SW480 (cell line): ENCODE results near the gene STK16.
"Not testable (repeated sequence)": the region's sequence is repeated elsewhere in the genome, so short reads cannot be mapped to it uniquely, and the experiment has no call there.

ENCODE experiments used
- DNase-seq: peaks from one replicate; pipeline ENCODE4 v3.0.0-alpha.2; 2016; ENCODE audit warnings: low spot score

The STK16 gene

GRCh38 chr2:219245148-219245898, at the start of gene STK16, which contains the start of gene GLB1L:
STK16 (plus strand) TSS chr2:219245479; CDS start chr2:219246000, 521 bp downstream.
GLB1L (minus strand) TSS chr2:219245444; CDS start chr2:219243573, 1,871 bp downstream.
- peak; percentile 83 for DNase-seq

- no peak for DNase-seq
Measured at GRCh38 chr2:219197388-219197787, 47.9 kb upstream of the STK16 start.

- DNase-seq: no peak
Measured at GRCh38 chr2:219198974-219199373, 46.3 kb upstream of the STK16 start.

- DNase-seq: no peak
Measured at GRCh38 chr2:219199470-219200211, 45.6 kb upstream of the STK16 start.

- not testable (repeated sequence) for DNase-seq
Measured at GRCh38 chr2:219200502-219201326, 44.6 kb upstream of the STK16 start.

- not testable (repeated sequence) for DNase-seq
Measured at GRCh38 chr2:219201331-219201730, 43.9 kb upstream of the STK16 start.

- no peak for DNase-seq
Measured at GRCh38 chr2:219204425-219205164, 40.7 kb upstream of the STK16 start.

- no peak for DNase-seq
Measured at GRCh38 chr2:219205165-219205538, 40.1 kb upstream of the STK16 start.

- no peak for DNase-seq
Measured at GRCh38 chr2:219205981-219206327, 39.3 kb upstream of the STK16 start.

- peak; percentile 84 for DNase-seq
Measured at GRCh38 chr2:219206328-219207133, 38.7 kb upstream of the STK16 start, which contains the start of gene ZFAND2B. ZFAND2B (plus strand) TSS chr2:219206782; CDS start chr2:219206988, 206 bp downstream.

GRCh38 chr2:219207134-219207883, 38.0 kb upstream of the STK16 start:
- no peak for DNase-seq

GRCh38 chr2:219207884-219208740, 37.2 kb upstream of the STK16 start:
- no peak for DNase-seq

GRCh38 chr2:219209236-219210195, 35.8 kb upstream of the STK16 start:
- no peak for DNase-seq

GRCh38 chr2:219210196-219210885, 34.9 kb upstream of the STK16 start:
- DNase-seq: no peak

- DNase-seq: no peak
Measured at GRCh38 chr2:219210886-219211362, 34.4 kb upstream of the STK16 start.

- no peak for DNase-seq
Measured at GRCh38 chr2:219213026-219213415, 32.3 kb upstream of the STK16 start.

- DNase-seq: no peak
Measured at GRCh38 chr2:219213486-219214071, 31.7 kb upstream of the STK16 start.
